GM10847 (cell line): ENCODE results near the gene GDF2.

ENCODE experiments used
- POLR2A ChIP-seq: IDR thresholded peaks from 2 replicates; pipeline ENCODE4 v1.6.1; 2011; ENCODE audit not compliant: insufficient read length; ENCODE audit errors: extremely low read depth

GDF2 gene

GRCh38 chr10:47334466-47335295, 12.4 kb downstream of the GDF2 start:
- no peak for TF ChIP-seq POLR2A

- no peak for TF ChIP-seq POLR2A
Observed at GRCh38 chr10:47335906-47336305, 13.7 kb downstream of the GDF2 start.

- TF ChIP-seq POLR2A = no peak
Observed at GRCh38 chr10:47336387-47337134, 14.3 kb downstream of the GDF2 start.

GRCh38 chr10:47337310-47337709, 15.1 kb downstream of the GDF2 start:
- no peak for TF ChIP-seq POLR2A

- TF ChIP-seq POLR2A = no peak
Observed at GRCh38 chr10:47339186-47339735, 17.0 kb downstream of the GDF2 start.

GRCh38 chr10:47339759-47340607, 17.7 kb downstream of the GDF2 start:
- TF ChIP-seq POLR2A = no peak

GRCh38 chr10:47340608-47341170, 18.4 kb downstream of the GDF2 start:
- no peak for TF ChIP-seq POLR2A

- no peak for TF ChIP-seq POLR2A
Observed at GRCh38 chr10:47344996-47345870, 23.0 kb downstream of the GDF2 start.

GRCh38 chr10:47346581-47347302, 24.5 kb downstream of the GDF2 start:
- no peak for TF ChIP-seq POLR2A

GRCh38 chr10:47347303-47347675, 25.0 kb downstream of the GDF2 start:
- TF ChIP-seq POLR2A = no peak

GRCh38 chr10:47348138-47348651, 25.9 kb downstream of the GDF2 start, which contains the start of gene RBP3:
TSS of gene RBP3 (plus strand) at chr10:47348363. CDS start at chr10:47348485, 122 bp downstream.
- TF ChIP-seq POLR2A = no peak

GRCh38 chr10:47348661-47349470, 26.6 kb downstream of the GDF2 start:
- no peak for TF ChIP-seq POLR2A
